Hepatocyte (in vitro differentiated cells): ENCODE measurements around the gene GRID2.

ENCODE experiments used
- CTCF ChIP-seq: fragments of 200-600 bp; sonication (generic); IDR thresholded peaks from 2 replicates; pipeline ENCODE4 v1.5.1; 2016; ENCODE audit warnings: antibody characterized with exemption, mild to moderate bottlenecking; ENCODE audit not compliant: poor library complexity
- EZH2 ChIP-seq: fragments of 200-600 bp; sonication (generic); IDR thresholded peaks from 2 replicates; pipeline ENCODE4 v1.6.1; 2016; ENCODE audit warnings: antibody characterized with exemption, mild to moderate bottlenecking, borderline replicate concordance
- EZH2phosphoT487 ChIP-seq: fragments of 200-600 bp; sonication (generic); IDR thresholded peaks from one replicate; pipeline ENCODE4 v1.6.1; 2018; ENCODE audit warnings: antibody characterized with exemption, mild to moderate bottlenecking, low read depth, moderate library complexity; ENCODE audit not compliant: unreplicated experiment, severe bottlenecking

GRCh38 chr4:92952426-92952825 is 648.7 kb downstream of the GRID2 start:
- TF ChIP-seq EZH2 (no peak), CTCF (no peak), EZH2phosphoT487 (no peak)
